ENCODE data around the gene LMO1. TPM values are rescaled to one million over a fixed set of nuclear protein-coding genes. Genes with fewer than 3 reads are reported as not detected.

The LMO1 gene
- total and polyA plus RNA-seq, 9 of the 15 experiments (the other 6 are each of a cell fraction or from before 2014, with no cell fraction given): not detected

DNA sequence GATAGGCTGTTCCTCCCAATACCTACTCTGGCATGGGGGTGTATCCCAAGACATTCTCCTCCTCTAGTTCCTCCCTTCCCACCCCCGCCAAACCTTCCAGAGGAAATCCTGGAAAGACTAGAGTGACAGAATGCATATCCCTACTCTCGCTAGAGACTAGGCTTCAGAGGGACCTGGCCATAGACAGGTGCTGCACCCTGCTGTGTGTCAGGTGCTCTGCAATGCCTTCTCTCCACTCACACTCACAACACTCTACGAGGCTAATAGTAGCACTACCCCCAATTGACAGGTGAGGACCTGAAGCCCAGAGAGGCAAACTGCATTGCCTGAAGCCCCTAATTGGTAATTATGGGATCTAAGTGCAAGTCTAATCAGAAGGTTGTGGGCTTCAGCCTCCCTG is 46.2 kb upstream of the LMO1 start:
- WGBS (ENCODE audit: insufficient coverage, low coverage, missing lambda C conversion rate): 0% methylated on average over 3 of the region's 3 CpGs
- TF ChIP-seq NRF1 (conservative IDR thresholded peaks at IDR 0.05 in 1 of 2, IDR thresholded peaks at IDR 0.05 in 1 of 2): no peak
- TF ChIP-seq, protein P1, sequence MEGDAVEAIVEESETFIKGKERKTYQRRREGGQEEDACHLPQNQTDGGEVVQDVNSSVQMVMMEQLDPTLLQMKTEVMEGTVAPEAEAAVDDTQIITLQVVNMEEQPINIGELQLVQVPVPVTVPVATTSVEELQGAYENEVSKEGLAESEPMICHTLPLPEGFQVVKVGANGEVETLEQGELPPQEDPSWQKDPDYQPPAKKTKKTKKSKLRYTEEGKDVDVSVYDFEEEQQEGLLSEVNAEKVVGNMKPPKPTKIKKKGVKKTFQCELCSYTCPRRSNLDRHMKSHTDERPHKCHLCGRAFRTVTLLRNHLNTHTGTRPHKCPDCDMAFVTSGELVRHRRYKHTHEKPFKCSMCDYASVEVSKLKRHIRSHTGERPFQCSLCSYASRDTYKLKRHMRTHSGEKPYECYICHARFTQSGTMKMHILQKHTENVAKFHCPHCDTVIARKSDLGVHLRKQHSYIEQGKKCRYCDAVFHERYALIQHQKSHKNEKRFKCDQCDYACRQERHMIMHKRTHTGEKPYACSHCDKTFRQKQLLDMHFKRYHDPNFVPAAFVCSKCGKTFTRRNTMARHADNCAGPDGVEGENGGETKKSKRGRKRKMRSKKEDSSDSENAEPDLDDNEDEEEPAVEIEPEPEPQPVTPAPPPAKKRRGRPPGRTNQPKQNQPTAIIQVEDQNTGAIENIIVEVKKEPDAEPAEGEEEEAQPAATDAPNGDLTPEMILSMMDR (IDR thresholded peaks at IDR 0.05 in 2 of 3, conservative IDR thresholded peaks at IDR 0.05 in 1 of 3; ENCODE audit: insufficient read depth in 2 of 3, low read depth in 1 of 3, low read length in 3 of 3): peak in 1 of 3 experiments; percentile 17; a peak in 1 of 6 replicates

DNA sequence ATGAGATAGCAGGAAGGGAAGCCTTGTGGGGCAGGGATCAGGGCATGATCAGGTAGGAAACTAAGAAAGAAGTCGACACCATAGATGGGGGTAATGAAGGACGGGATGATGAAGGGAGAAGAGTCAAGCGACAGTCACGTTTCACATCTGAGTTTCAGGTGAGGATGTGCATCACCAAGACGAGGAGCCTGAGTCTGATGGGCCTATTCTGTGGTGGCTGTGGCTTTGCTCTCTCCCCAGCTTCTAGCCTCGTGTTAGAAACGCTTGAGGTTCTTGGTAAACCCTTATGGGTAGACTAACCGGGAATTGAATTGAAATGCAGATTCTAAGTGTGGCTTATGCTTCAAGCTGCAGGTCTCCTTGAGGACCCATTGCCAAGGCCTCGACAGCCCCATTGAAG is 45.6 kb upstream of the LMO1 start:
- H3K9me1 ChIP-seq (ENCODE audit: control insufficient read depth, insufficient read depth, low read length): no peaks in the 10 kb centered on the region
- intact Hi-C loops (cut with micrococcal nuclease): no loop called here
- H3K9ac ChIP-seq (ENCODE audit: insufficient read depth in 1 of 2, low read depth in 2 of 2, low read length in 2 of 2): no peak overlapping the region
- 0% methylated on average over 8 of the region's 9 CpGs for WGBS (ENCODE audit: insufficient coverage, low coverage, missing lambda C conversion rate)
- H2AFZ ChIP-seq (ENCODE audit: low read depth, low read length): no peak overlapping the region
- H3K36me3 ChIP-seq (ENCODE audit: control insufficient read depth, insufficient read depth, low read length): no peaks in the 10 kb centered on the region
- no peak overlapping the region for H3K4me3 ChIP-seq
- H3K4me2 ChIP-seq (ENCODE audit: insufficient read depth, low read length): no peak overlapping the region
- peaks cover 0 to 10% of the 10 kb centered on the region in 2 experiments; a peak in 2 of 5 replicates for H3K27me3 ChIP-seq (ENCODE audit: control insufficient read depth in 2 of 2, insufficient read depth in 2 of 2, low read length in 2 of 2)
- in situ Hi-C loops (cut with MboI): no loop called here
- no peaks in the 10 kb centered on the region for H3K4me1 ChIP-seq (replicated peaks in 1 of 2; ENCODE audit: control insufficient read depth in 2 of 2, insufficient read depth in 2 of 2, low read length in 2 of 2)
- H3K27ac ChIP-seq (ENCODE audit: extremely low read depth, low read depth, low read length): no peak overlapping the region
- no peak for DNase-seq (ENCODE audit: extremely low read depth in 1 of 4, low spot score in 3 of 4)
- no peaks in the 10 kb centered on the region for H3K9me3 ChIP-seq (replicated peaks; ENCODE audit: control insufficient read depth, insufficient read depth, low read depth, low read length)
- ChIA-PET POLR2A (no interaction called here), CTCF (ENCODE audit: low intra/inter-chr PET ratio) (interaction anchor here (0.8 to 1.2 kb wide), 2 partner anchors 62 to 83 kb away, joined by 3 to 4 read pairs; no protein-coding TSS in a partner anchor)
- FAIRE-seq: no peak
- no TSS peak for BruUV-seq (replicated peaks)
- TF ChIP-seq ARID2 (IDR thresholded peaks at IDR 0.05) (no peak), ZNF134 (CRISPR knock-in tag; conservative IDR thresholded peaks at IDR 0.05) (no peak), KAT2B (IDR thresholded peaks at IDR 0.05; ENCODE audit: low read depth, low read length) (no peak), POLR3G (IDR thresholded peaks at IDR 0.05; ENCODE audit: extremely low read depth, insufficient read length, insufficient replicate concordance) (no peak), CBX2 (IDR thresholded peaks at IDR 0.05; ENCODE audit: insufficient read depth, low read length, poor library complexity, severe bottlenecking) (no peak), CREM (IDR thresholded peaks at IDR 0.05; ENCODE audit: low read depth) (no peak), HDAC8 (tag; IDR thresholded peaks at IDR 0.05) (no peak), ZNF584 (CRISPR knock-in tag; IDR thresholded peaks at IDR 0.05; ENCODE audit: low read depth) (no peak), PML (IDR thresholded peaks at IDR 0.05; ENCODE audit: low read length) (no peak), BHLHE40 (IDR thresholded peaks at IDR 0.05; ENCODE audit: low read length) (no peak)
- TF ChIP-seq, protein P2, sequence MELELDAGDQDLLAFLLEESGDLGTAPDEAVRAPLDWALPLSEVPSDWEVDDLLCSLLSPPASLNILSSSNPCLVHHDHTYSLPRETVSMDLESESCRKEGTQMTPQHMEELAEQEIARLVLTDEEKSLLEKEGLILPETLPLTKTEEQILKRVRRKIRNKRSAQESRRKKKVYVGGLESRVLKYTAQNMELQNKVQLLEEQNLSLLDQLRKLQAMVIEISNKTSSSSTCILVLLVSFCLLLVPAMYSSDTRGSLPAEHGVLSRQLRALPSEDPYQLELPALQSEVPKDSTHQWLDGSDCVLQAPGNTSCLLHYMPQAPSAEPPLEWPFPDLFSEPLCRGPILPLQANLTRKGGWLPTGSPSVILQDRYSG (tag; conservative IDR thresholded peaks at IDR 0.05; ENCODE audit: low read depth): no peak
- no peak for ATAC-seq
- H3K79me2 ChIP-seq (ENCODE audit: control insufficient read depth, insufficient read depth, low read length): no peaks in the 10 kb centered on the region
- H4K20me1 ChIP-seq (replicated peaks; ENCODE audit: control insufficient read depth, insufficient read depth, low read length): no peaks in the 10 kb centered on the region

More for the DNA sequence above, 46.2 kb upstream of the LMO1 start:
- intact Hi-C loops (cut with micrococcal nuclease) (no loop called here), in situ Hi-C loops (cut with MboI) (no loop called here)
- ChIA-PET POLR2A (no interaction called here), CTCF (ENCODE audit: low intra/inter-chr PET ratio) (interaction anchor here (1.2 kb wide), 1 partner anchor 84 kb away, joined by 4 read pairs; no protein-coding TSS in a partner anchor)
- Histone ChIP-seq H3K27ac (ENCODE audit: extremely low read depth, low read depth, low read length) (no peak overlapping the region), H3K9me3 (replicated peaks; ENCODE audit: control insufficient read depth, insufficient read depth, low read depth, low read length) (no peaks in the 10 kb centered on the region), H3K4me3 (no peak overlapping the region), H3K79me2 (ENCODE audit: control insufficient read depth, insufficient read depth, low read length) (no peaks in the 10 kb centered on the region), H4K20me1 (replicated peaks; ENCODE audit: control insufficient read depth, insufficient read depth, low read length) (no peaks in the 10 kb centered on the region), H3K36me3 (ENCODE audit: control insufficient read depth, insufficient read depth, low read length) (no peaks in the 10 kb centered on the region), H3K9ac (ENCODE audit: insufficient read depth in 1 of 2, low read depth in 2 of 2, low read length in 2 of 2) (no peak overlapping the region), H3K4me1 (replicated peaks in 1 of 2; ENCODE audit: control insufficient read depth in 2 of 2, insufficient read depth in 2 of 2, low read length in 2 of 2) (no peaks in the 10 kb centered on the region), H3K9me1 (ENCODE audit: control insufficient read depth, insufficient read depth, low read length) (no peaks in the 10 kb centered on the region), H3K27me3 (ENCODE audit: control insufficient read depth in 2 of 2, insufficient read depth in 2 of 2, low read length in 2 of 2) (peaks cover 0 to 11% of the 10 kb centered on the region in 2 experiments; a peak in 2 of 5 replicates), H2AFZ (ENCODE audit: low read depth, low read length) (no peak overlapping the region), H3K4me2 (ENCODE audit: insufficient read depth, low read length) (no peak overlapping the region)
- DNase-seq (ENCODE audit: extremely low read depth in 1 of 4, low spot score in 3 of 4): no peak
- peak; percentile 49; the same call in 1 of the 3 replicates for ATAC-seq
- no TSS peak for BruUV-seq (replicated peaks)
- no peak for FAIRE-seq
